A549 (cell line): ENCODE data around the gene PDF. TPM values are rescaled to one million over a fixed set of nuclear protein-coding genes. Genes with fewer than 3 reads are reported as not detected.
A peak's percentile ranks its signal among the peaks of the same experiment; 100 is the strongest.
"Not testable (repeated sequence)": the region's sequence is repeated elsewhere in the genome, so short reads cannot be mapped to it uniquely, and the experiment has no call there.

Experiments
- ATAC-seq, 2 experiments: fragments of 200-7000 bp in 1 of 2; fragments of >200 bp in 1 of 2; cut with Nextera tagmentation in 1 of 2; cut with Tn5 transposase in 1 of 2; 3 replicates each; pipeline versions ENCODE4 v1.8.0 to v1.9.1; 2018 to 2020; ENCODE audit warnings: mild to moderate bottlenecking in 1 of 2, moderate library complexity in 1 of 2
- CTCF ChIA-PET: fragments of 300-600 bp; sonication (Branson Sonifier 250); formaldehyde crosslinking; extraction: SDS; loops from one replicate; lab custom pipeline; 2021; ENCODE audit warnings: antibody characterized with exemption, inconsistent platforms; lab: Yijun Ruan, JAX
- POLR2A ChIA-PET: fragments of 350-600 bp; formaldehyde crosslinking; extraction: SDS; loops from one replicate; lab custom pipeline; 2021; ENCODE audit warnings: antibody characterized with exemption, inconsistent platforms; lab: Yijun Ruan, JAX
- DNase-seq, 2 experiments: peaks; one replicate each; pipeline versions ENCODE4 v3.0.0 to v3.0.0-alpha.2; 2011 to 2016; ENCODE audit warnings: low read depth in 1 of 2, low spot score in 1 of 2
- FAIRE-seq: peaks from 2 replicates; lab custom pipeline; 2011; peaks lifted over from hg19 to GRCh38; lab: Jason Lieb, UNC
- H3K27ac ChIP-seq, 2 experiments: fragments of >200 bp; sonication (Bioruptor Twin); formaldehyde crosslinking; 3 replicates each; pipeline ENCODE4 v1.5.1; 2016 to 2017
- H3K4me1 ChIP-seq: fragments of >200 bp; sonication (Bioruptor Twin); formaldehyde crosslinking; 3 replicates; pipeline ENCODE4 v1.6.1; 2016
- H3K4me2 ChIP-seq: fragments of >200 bp; sonication (Bioruptor Twin); formaldehyde crosslinking; 3 replicates; pipeline ENCODE4 v1.6.1; 2016
- H3K4me3 ChIP-seq: fragments of >200 bp; sonication (Bioruptor Twin); formaldehyde crosslinking; 3 replicates; pipeline ENCODE4 v1.5.1; 2016
- H3K9me3 ChIP-seq: fragments of >200 bp; sonication (Bioruptor Twin); formaldehyde crosslinking; 3 replicates; pipeline ENCODE4 v1.6.1; 2016
- BHLHE40 ChIP-seq: IDR thresholded peaks from 2 replicates; pipeline ENCODE4 v1.6.1; 2012; ENCODE audit warnings: low read depth, low read length, inconsistent platforms
- CEBPB ChIP-seq, 2 experiments: fragments of >200 bp in 1 of 2; sonication (Bioruptor Twin) in 1 of 2; formaldehyde crosslinking in 1 of 2; IDR thresholded peaks; 2 replicates each; pipeline ENCODE4 v1.6.1; 2012 to 2016
- CHD2 ChIP-seq: fragments of 150-350 bp; IDR thresholded peaks from 2 replicates; pipeline ENCODE4 v1.6.1; 2014; ENCODE audit warnings: low read length; ENCODE audit not compliant: partially characterized antibody
- CHD4 ChIP-seq: fragments of 200-600 bp; sonication (generic); IDR thresholded peaks from 2 replicates; pipeline ENCODE4 v1.6.1; 2016; ENCODE audit warnings: antibody characterized with exemption, mild to moderate bottlenecking, borderline replicate concordance
- ESRRA ChIP-seq: fragments of 150-350 bp; IDR thresholded peaks from 2 replicates; pipeline ENCODE4 v1.6.1; 2014; ENCODE audit warnings: mild to moderate bottlenecking, low read length, borderline replicate concordance
- GATA3 ChIP-seq: IDR thresholded peaks from 2 replicates; pipeline ENCODE4 v1.6.1; 2012; ENCODE audit warnings: borderline replicate concordance
- HOXB13 ChIP-seq: fragments of 250-450 bp; sonication (Bioruptor Pico); IDR thresholded peaks from 2 replicates; pipeline ENCODE4 v1.5.0; 2020; ENCODE audit warnings: low read depth, mild to moderate bottlenecking, moderate library complexity
- JUN ChIP-seq, 2 experiments: fragments of >200 bp; sonication (Bioruptor Twin); formaldehyde crosslinking; IDR thresholded peaks; 2 replicates in 1 of 2; 3 replicates in 1 of 2; pipeline ENCODE4 v1.6.1; 2016 to 2017
- MAFK ChIP-seq: fragments of 450-650 bp; IDR thresholded peaks from 2 replicates; pipeline ENCODE4 v1.6.1; 2014; ENCODE audit not compliant: partially characterized antibody
- NPAS2 ChIP-seq: fragments of 250-450 bp; sonication (Bioruptor Pico); IDR thresholded peaks from 2 replicates; pipeline ENCODE4 v1.8.0; 2022; ENCODE audit warnings: mild to moderate bottlenecking, moderate library complexity, borderline replicate concordance
- POLR2A ChIP-seq: IDR thresholded peaks from 2 replicates; pipeline ENCODE4 v1.6.1; 2012; ENCODE audit warnings: mild to moderate bottlenecking, low read length
- RAD21 ChIP-seq, 2 experiments: fragments of >200 bp in 1 of 2; sonication (Bioruptor Twin) in 1 of 2; formaldehyde crosslinking in 1 of 2; IDR thresholded peaks in 1 of 2; conservative IDR thresholded peaks in 1 of 2; 2 replicates in 1 of 2; 3 replicates in 1 of 2; pipeline ENCODE4 v1.6.1; 2012 to 2018; ENCODE audit warnings: inconsistent platforms in 1 of 2
- SREBF2 ChIP-seq: fragments of 450-650 bp; IDR thresholded peaks from 2 replicates; pipeline ENCODE4 v1.6.1; 2014; ENCODE audit warnings: mild to moderate bottlenecking, moderate library complexity
- ZC3H11A ChIP-seq: fragments of 450-650 bp; IDR thresholded peaks from 2 replicates; pipeline ENCODE4 v1.6.1; 2014; ENCODE audit warnings: antibody characterized with exemption, mild to moderate bottlenecking
- ZFP36 ChIP-seq: fragments of 450-650 bp; IDR thresholded peaks from 2 replicates; pipeline ENCODE4 v1.6.1; 2014; ENCODE audit warnings: borderline replicate concordance; ENCODE audit not compliant: partially characterized antibody
- ZNF302 ChIP-seq: fragments of 250-450 bp; sonication (Bioruptor Pico); IDR thresholded peaks from 2 replicates; pipeline ENCODE4 v1.9.0; 2021; ENCODE audit warnings: inconsistent platforms, mild to moderate bottlenecking, moderate library complexity
- ZSCAN20 ChIP-seq: fragments of 250-450 bp; sonication (Bioruptor Pico); IDR thresholded peaks from 2 replicates; pipeline ENCODE4 v1.8.0; 2022; ENCODE audit warnings: mild to moderate bottlenecking, moderate library complexity
- WGBS: methylation state at CpG from one replicate; pipeline ENCODE4 v1.1.6; 2017; ENCODE audit errors: missing lambda C conversion rate; 5-methylcytosine and 5-hydroxymethylcytosine counted together
- polyA plus RNA-seq, 4 experiments: library from polyadenylated mRNA; depleted of rRNA in 3 of 4; stranded (reverse); fragments of >200 nt; fragmentation: RNase III in 1 of 4; extraction: RNeasy Plus Mini Kit Qiagen cat#74134 plus additional on column Dnase treatment in 1 of 4; gene quantifications; 2 replicates in 3 of 4; 3 replicates in 1 of 4; pipeline ENCODE4 v1.2.3, GENCODE V29; 2011 to 2017
- TF ChIP-seq, protein P1 (sequence below): fragments of 200-600 bp; sonication (generic); IDR thresholded peaks from 2 replicates; pipeline ENCODE4 v1.6.1; 2016; ENCODE audit warnings: antibody characterized with exemption, mild to moderate bottlenecking, moderate library complexity
- TF ChIP-seq, protein P2 (sequence below): fragments of 250-450 bp; sonication (Bioruptor Pico); IDR thresholded peaks from 2 replicates; pipeline ENCODE4 v1.5.0; 2021; ENCODE audit warnings: mild to moderate bottlenecking, moderate library complexity, borderline replicate concordance

The PDF gene
- polyA plus RNA-seq, 2 of the 4 experiments (the other 2 are of a cell fraction) = 16.1 to 29.1 TPM

DNA sequence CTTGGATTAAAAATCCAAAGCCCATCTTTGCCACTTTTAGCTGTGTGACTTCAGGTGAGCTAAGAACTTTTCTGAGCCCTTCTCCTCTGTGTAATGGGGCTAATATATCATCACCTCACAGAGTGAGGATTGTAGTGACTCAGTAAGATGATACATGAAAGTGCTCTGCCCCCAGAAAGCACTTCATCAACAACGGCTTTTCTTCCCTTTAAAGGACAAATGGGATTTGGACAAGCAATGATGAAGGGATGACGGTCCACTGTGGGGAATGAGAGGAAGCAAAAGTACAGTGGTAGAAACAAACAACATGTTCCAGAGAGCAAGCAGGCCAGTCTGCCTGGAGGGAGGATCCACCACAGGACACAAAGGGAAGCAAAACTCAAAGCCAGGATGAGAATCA is 35.5 kb upstream of the PDF start:
- Histone ChIP-seq H3K4me3 (no peak overlapping the region), H3K4me1 (no peaks in the 10 kb centered on the region), H3K27ac (no peak overlapping the region), H3K4me2 (no peak overlapping the region), H3K9me3 (no peaks in the 10 kb centered on the region)
- TF ChIP-seq ZNF302 (CRISPR knock-in tag) (no peak), CHD4 (no peak), CHD2 (no peak), MAFK (no peak)
- ChIA-PET CTCF (interaction anchor here (1.4 kb wide), 1 partner anchor 12 kb away, joined by 3 read pairs; no protein-coding TSS in a partner anchor), POLR2A (no interaction called here)
- ATAC-seq (no peak), DNase-seq (no peak), FAIRE-seq (no peak)
- WGBS = 89% methylated on average over 2 of the region's 2 CpGs

DNA sequence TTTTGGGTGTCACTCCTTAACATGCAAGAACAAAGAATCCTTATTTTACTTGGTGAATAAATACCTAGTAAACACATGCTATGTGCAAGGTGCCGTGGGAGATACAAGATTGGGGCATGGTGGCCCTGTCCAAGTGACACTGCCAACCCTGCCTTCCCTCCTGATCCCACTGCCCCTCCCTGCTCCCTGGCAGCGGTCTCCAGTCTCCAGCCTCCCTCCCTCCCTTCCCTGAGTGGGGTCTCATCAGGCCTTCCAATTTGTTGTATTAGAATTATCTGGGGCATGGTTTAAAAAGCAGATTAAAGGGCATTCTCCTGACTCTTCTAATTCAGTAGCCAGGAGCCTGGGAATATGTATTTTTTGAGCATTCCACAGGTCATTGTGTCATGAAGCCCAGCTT is 33.7 kb upstream of the PDF start:
- TF ChIP-seq ESRRA (no peak), CEBPB (IDR thresholded peaks at IDR 0.05) (no peak), ZSCAN20 (CRISPR knock-in tag) (no peak), JUN (IDR thresholded peaks at IDR 0.05) (no peak), MAFK (no peak), BHLHE40 (no peak), ZNF302 (CRISPR knock-in tag) (no peak), NPAS2 (CRISPR knock-in tag) (no peak), ZC3H11A (no peak), HOXB13 (CRISPR knock-in tag) (no peak), ZFP36 (no peak), RAD21 (conservative IDR thresholded peaks at IDR 0.05 in 1 of 2, IDR thresholded peaks at IDR 0.05 in 1 of 2) (no peak), SREBF2 (no peak), POLR2A (no peak)
- TF ChIP-seq, protein P1, sequence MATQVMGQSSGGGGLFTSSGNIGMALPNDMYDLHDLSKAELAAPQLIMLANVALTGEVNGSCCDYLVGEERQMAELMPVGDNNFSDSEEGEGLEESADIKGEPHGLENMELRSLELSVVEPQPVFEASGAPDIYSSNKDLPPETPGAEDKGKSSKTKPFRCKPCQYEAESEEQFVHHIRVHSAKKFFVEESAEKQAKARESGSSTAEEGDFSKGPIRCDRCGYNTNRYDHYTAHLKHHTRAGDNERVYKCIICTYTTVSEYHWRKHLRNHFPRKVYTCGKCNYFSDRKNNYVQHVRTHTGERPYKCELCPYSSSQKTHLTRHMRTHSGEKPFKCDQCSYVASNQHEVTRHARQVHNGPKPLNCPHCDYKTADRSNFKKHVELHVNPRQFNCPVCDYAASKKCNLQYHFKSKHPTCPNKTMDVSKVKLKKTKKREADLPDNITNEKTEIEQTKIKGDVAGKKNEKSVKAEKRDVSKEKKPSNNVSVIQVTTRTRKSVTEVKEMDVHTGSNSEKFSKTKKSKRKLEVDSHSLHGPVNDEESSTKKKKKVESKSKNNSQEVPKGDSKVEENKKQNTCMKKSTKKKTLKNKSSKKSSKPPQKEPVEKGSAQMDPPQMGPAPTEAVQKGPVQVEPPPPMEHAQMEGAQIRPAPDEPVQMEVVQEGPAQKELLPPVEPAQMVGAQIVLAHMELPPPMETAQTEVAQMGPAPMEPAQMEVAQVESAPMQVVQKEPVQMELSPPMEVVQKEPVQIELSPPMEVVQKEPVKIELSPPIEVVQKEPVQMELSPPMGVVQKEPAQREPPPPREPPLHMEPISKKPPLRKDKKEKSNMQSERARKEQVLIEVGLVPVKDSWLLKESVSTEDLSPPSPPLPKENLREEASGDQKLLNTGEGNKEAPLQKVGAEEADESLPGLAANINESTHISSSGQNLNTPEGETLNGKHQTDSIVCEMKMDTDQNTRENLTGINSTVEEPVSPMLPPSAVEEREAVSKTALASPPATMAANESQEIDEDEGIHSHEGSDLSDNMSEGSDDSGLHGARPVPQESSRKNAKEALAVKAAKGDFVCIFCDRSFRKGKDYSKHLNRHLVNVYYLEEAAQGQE = no peak
- TF ChIP-seq, protein P2, sequence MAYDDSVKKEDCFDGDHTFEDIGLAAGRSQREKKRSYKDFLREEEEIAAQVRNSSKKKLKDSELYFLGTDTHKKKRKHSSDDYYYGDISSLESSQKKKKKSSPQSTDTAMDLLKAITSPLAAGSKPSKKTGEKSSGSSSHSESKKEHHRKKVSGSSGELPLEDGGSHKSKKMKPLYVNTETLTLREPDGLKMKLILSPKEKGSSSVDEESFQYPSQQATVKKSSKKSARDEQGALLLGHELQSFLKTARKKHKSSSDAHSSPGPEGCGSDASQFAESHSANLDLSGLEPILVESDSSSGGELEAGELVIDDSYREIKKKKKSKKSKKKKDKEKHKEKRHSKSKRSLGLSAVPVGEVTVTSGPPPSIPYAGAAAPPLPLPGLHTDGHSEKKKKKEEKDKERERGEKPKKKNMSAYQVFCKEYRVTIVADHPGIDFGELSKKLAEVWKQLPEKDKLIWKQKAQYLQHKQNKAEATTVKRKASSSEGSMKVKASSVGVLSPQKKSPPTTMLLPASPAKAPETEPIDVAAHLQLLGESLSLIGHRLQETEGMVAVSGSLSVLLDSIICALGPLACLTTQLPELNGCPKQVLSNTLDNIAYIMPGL (CRISPR knock-in tag) = no peak
- DNase-seq (no peak), ATAC-seq (no peak), FAIRE-seq (no peak)
- no peak overlapping the region for H3K4me2 ChIP-seq
- ChIA-PET CTCF (no interaction called here), POLR2A (no interaction called here)
- H3K9me3 ChIP-seq = no peaks in the 10 kb centered on the region
- no peak overlapping the region for H3K27ac ChIP-seq
- H3K4me3 ChIP-seq = no peak overlapping the region
- H3K4me1 ChIP-seq = no peaks in the 10 kb centered on the region
- 95% methylated on average over 2 of the region's 2 CpGs for WGBS

DNA sequence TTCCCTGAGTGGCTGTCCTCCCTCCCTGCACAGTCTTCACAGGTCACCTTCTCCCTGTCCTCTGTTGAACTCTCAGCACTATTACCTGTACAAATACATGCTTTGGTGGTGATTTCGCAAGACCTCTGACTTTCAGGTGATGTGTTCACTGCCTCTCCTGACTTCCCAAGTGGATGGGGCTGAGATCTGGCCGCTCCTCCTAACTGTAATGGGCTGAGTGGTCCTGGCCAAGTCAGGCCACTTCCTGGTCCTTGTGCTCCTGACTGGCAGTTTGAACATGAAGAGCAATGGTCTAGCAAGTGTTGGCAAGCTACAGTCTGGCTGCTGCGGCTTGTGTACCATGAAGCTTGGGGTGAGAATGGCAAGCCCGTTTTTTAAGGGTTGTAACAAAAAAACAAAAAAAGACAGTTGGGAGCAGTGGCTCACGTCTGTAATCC is 32.9 kb upstream of the PDF start:
- ChIA-PET CTCF (no interaction called here), POLR2A (no interaction called here)
- FAIRE-seq (no peak), DNase-seq (no peak), ATAC-seq (no peak)
- H3K4me2 ChIP-seq = no peak overlapping the region
- TF ChIP-seq GATA3 (no peak), CEBPB (IDR thresholded peaks at IDR 0.05) (peak; percentile 57 to 66; a peak in 3 of 4 replicates)
- WGBS = 88% methylated on average over 5 of the region's 5 CpGs
- no peak overlapping the region for H3K27ac ChIP-seq
- H3K4me3 ChIP-seq = no peak overlapping the region
- H3K4me1 ChIP-seq = no peaks in the 10 kb centered on the region
- H3K9me3 ChIP-seq = no peaks in the 10 kb centered on the region

DNA sequence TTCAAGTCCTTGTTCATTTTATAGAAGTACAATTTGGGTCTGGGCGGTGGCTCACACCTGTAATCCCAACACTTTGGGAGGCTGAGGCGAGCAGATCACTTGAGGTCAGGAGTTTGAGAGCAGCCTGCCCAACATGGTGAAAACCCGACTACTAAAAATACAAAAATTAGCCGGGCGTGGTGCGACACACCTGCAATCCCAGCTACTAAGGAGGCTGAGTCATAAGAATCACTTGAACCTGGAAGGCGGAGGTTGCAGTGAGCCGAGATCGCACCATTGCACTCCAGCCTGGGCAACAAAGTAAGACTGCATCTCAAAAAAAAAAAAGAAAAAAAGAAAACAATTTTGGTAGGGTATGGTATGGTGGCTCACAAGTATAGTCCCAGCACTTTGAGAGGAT is 29.7 kb upstream of the PDF start:
- H3K4me1 ChIP-seq, CTCF ChIA-PET, H3K27ac ChIP-seq, H3K4me2 ChIP-seq, H3K4me3 ChIP-seq, ATAC-seq, FAIRE-seq, DNase-seq, H3K9me3 ChIP-seq: not testable (repeated sequence)
- 92% methylated on average over 9 of the region's 9 CpGs for WGBS
- POLR2A ChIA-PET = interaction anchor here (0.7 kb wide), 1 partner anchor 16 kb away, joined by 6 read pairs; no protein-coding TSS in a partner anchor
